ENCODE results near the gene IFITM10.
"Not testable (repeated sequence)": the region's sequence is repeated elsewhere in the genome, so short reads cannot be mapped to it uniquely, and the experiment has no call there.

The IFITM10 gene

GRCh38 chr11:1705126-1706052 lies 45.0 kb downstream of the IFITM10 start:
- DNase-seq, result no peak

GRCh38 chr11:1703146-1703545 lies 47.2 kb downstream of the IFITM10 start:
- no peak for DNase-seq

GRCh38 chr11:1702506-1702905 lies 47.9 kb downstream of the IFITM10 start:
- DNase-seq, result no peak

GRCh38 chr11:1701091-1701807 lies 49.1 kb downstream of the IFITM10 start:
- no peak for DNase-seq

- DNase-seq, result no peak
Measured at GRCh38 chr11:1699771-1700170, 50.6 kb downstream of the IFITM10 start.

- DNase-seq, result no peak
Measured at GRCh38 chr11:1696608-1697570, 53.5 kb downstream of the IFITM10 start, which contains the start of gene KRTAP5-6. Gene KRTAP5-6, plus strand, starts transcription at chr11:1697195. Its CDS starts 51 bp downstream, at chr11:1697246.

GRCh38 chr11:1695548-1696108 lies 54.8 kb downstream of the IFITM10 start:
- DNase-seq, result no peak

GRCh38 chr11:1694846-1695547 lies 55.4 kb downstream of the IFITM10 start:
- DNase-seq, result no peak

- peak; percentile 86 for DNase-seq
Measured at GRCh38 chr11:1694064-1694845, 56.1 kb downstream of the IFITM10 start.

- DNase-seq, result peak; percentile 88
Measured at GRCh38 chr11:1693327-1694063, 56.9 kb downstream of the IFITM10 start.

GRCh38 chr11:1692708-1693326 lies 57.6 kb downstream of the IFITM10 start:
- no peak for DNase-seq

- no peak for DNase-seq
Measured at GRCh38 chr11:1691878-1692707, 58.3 kb downstream of the IFITM10 start.

- DNase-seq, result no peak
Measured at GRCh38 chr11:1691026-1691877, 59.1 kb downstream of the IFITM10 start.

GRCh38 chr11:1690167-1691025 lies 60.0 kb downstream of the IFITM10 start:
- DNase-seq, result no peak

- not testable (repeated sequence) for DNase-seq
Measured at GRCh38 chr11:1689250-1690166, 60.9 kb downstream of the IFITM10 start.
